ENCODE measurements around the gene PPIP5K2. TPM values are rescaled to one million over a fixed set of nuclear protein-coding genes. Genes with fewer than 3 reads are reported as not detected.

Gene PPIP5K2
- polyA plus RNA-seq, 3 donors: 23.1 to 66.0 (median 41.1) TPM

GRCh38 chr5:103102234-103102633, 17.9 kb upstream of the PPIP5K2 start:
- no peak overlapping the region for H2AFZ ChIP-seq (ENCODE audit: insufficient read depth, low read depth, low read length, poor library complexity, severe bottlenecking)
- no peak for DNase-seq
- H3K36me3 ChIP-seq (replicated peaks in 1 of 2; ENCODE audit: control insufficient read depth in 1 of 2, insufficient read depth in 2 of 2, low read length in 2 of 2): peaks cover 21 to 54% of the 10 kb centered on the region in 2 donors
- H3K4me2 ChIP-seq (replicated peaks; ENCODE audit: extremely low read depth, low read length, poor library complexity, severe bottlenecking): no peak overlapping the region
- no peaks in the 10 kb centered on the region for H3K27me3 ChIP-seq (ENCODE audit: control insufficient read depth in 2 of 2, insufficient read depth in 2 of 2, low read length in 2 of 2)
- H3K36me3 Mint-ChIP-seq: peaks cover 35 to 43% of the 10 kb centered on the region in 2 donors
- H3K4me3 ChIP-seq (replicated peaks in 1 of 3; ENCODE audit: low read depth in 2 of 3, low read length in 3 of 3): no peak overlapping the region
- no peak overlapping the region for H3K4me3 Mint-ChIP-seq
- no peaks in the 10 kb centered on the region for H3K79me2 ChIP-seq (ENCODE audit: insufficient read depth, low read length)
- no peaks in the 10 kb centered on the region for H3K4me1 Mint-ChIP-seq
- no peaks in the 10 kb centered on the region for H3K27me3 Mint-ChIP-seq (ENCODE audit: low read depth in 3 of 3)
- no peak overlapping the region for H3K9ac ChIP-seq (ENCODE audit: insufficient read depth, low read length, poor library complexity, severe bottlenecking)
- no CpG with 5 or more reads among the region's 1 CpG for WGBS (ENCODE audit: insufficient coverage)
- no peaks in the 10 kb centered on the region for H3K4me1 ChIP-seq (ENCODE audit: control insufficient read depth in 1 of 2, insufficient read depth in 2 of 2, low read length in 2 of 2)
- no peaks in the 10 kb centered on the region for H4K20me1 ChIP-seq (ENCODE audit: insufficient read depth, low read length)
- H3K9me3 Mint-ChIP-seq: no peaks in the 10 kb centered on the region
- H3K27ac Mint-ChIP-seq: peak overlapping the region in 1 of 7 donors; percentile 73
- TF ChIP-seq CTCF (IDR thresholded peaks at IDR 0.05): no peak
- intact Hi-C loops (cut with micrococcal nuclease): no loop called here
- no peak overlapping the region for H3K27ac ChIP-seq (ENCODE audit: low read depth in 1 of 2, low read length in 2 of 2)
- H3K9me3 ChIP-seq (replicated peaks in 1 of 2; ENCODE audit: control insufficient read depth in 1 of 2, insufficient read depth in 1 of 2, low read length in 2 of 2): no peaks in the 10 kb centered on the region

GRCh38 chr5:103108086-103108485, 12.0 kb upstream of the PPIP5K2 start:
- H3K27ac ChIP-seq (ENCODE audit: low read depth in 1 of 2, low read length in 2 of 2): no peak overlapping the region
- H3K36me3 ChIP-seq (replicated peaks in 1 of 2; ENCODE audit: control insufficient read depth in 1 of 2, insufficient read depth in 2 of 2, low read length in 2 of 2): peaks cover 18 to 39% of the 10 kb centered on the region in 2 donors
- WGBS (ENCODE audit: insufficient coverage): no CpG with 5 or more reads among the region's 2 CpGs
- intact Hi-C loops (cut with micrococcal nuclease): no loop called here
- peaks cover 28 to 35% of the 10 kb centered on the region in 2 donors for H3K36me3 Mint-ChIP-seq
- DNase-seq: no peak
- peaks cover 5% of the 10 kb centered on the region for H3K79me2 ChIP-seq (ENCODE audit: insufficient read depth, low read length)
- H3K27me3 Mint-ChIP-seq (ENCODE audit: low read depth in 3 of 3): no peaks in the 10 kb centered on the region
- no peak overlapping the region for H3K27ac Mint-ChIP-seq
- no peaks in the 10 kb centered on the region for H3K9me3 ChIP-seq (replicated peaks in 1 of 2; ENCODE audit: control insufficient read depth in 1 of 2, insufficient read depth in 1 of 2, low read length in 2 of 2)
- peaks cover 0 to 6% (median 0%) of the 10 kb centered on the region in 7 donors for H3K9me3 Mint-ChIP-seq
- H4K20me1 ChIP-seq (ENCODE audit: insufficient read depth, low read length): no peaks in the 10 kb centered on the region
- no peak overlapping the region for H3K4me2 ChIP-seq (replicated peaks; ENCODE audit: extremely low read depth, low read length, poor library complexity, severe bottlenecking)
- peaks cover 17% of the 10 kb centered on the region for H3K4me1 Mint-ChIP-seq
- H2AFZ ChIP-seq (ENCODE audit: insufficient read depth, low read depth, low read length, poor library complexity, severe bottlenecking): no peak overlapping the region
- peaks cover 3 to 9% of the 10 kb centered on the region in 2 donors for H3K4me1 ChIP-seq (ENCODE audit: control insufficient read depth in 1 of 2, insufficient read depth in 2 of 2, low read length in 2 of 2)
- no peaks in the 10 kb centered on the region for H3K27me3 ChIP-seq (ENCODE audit: control insufficient read depth in 2 of 2, insufficient read depth in 2 of 2, low read length in 2 of 2)
- TF ChIP-seq CTCF (IDR thresholded peaks at IDR 0.05): no peak
- no peak overlapping the region for H3K9ac ChIP-seq (ENCODE audit: insufficient read depth, low read length, poor library complexity, severe bottlenecking)
- no peak overlapping the region for H3K4me3 Mint-ChIP-seq
- H3K4me3 ChIP-seq (replicated peaks in 1 of 3; ENCODE audit: low read depth in 2 of 3, low read length in 3 of 3): no peak overlapping the region
